ENCODE results near the gene NR5A2.

The NR5A2 gene

GRCh38 chr1:200073286-200073637, 45.8 kb downstream of the NR5A2 start:
- no peak for DNase-seq (ENCODE audit: low read depth)

GRCh38 chr1:200075522-200075921, 48.0 kb downstream of the NR5A2 start:
- no peak for DNase-seq (ENCODE audit: low read depth)

GRCh38 chr1:200075938-200076546, 48.5 kb downstream of the NR5A2 start:
- DNase-seq (ENCODE audit: low read depth), result peak; percentile 86

- DNase-seq (ENCODE audit: low read depth), result no peak
These were observed 51.9 kb downstream of the NR5A2 start for GRCh38 chr1:200079232-200079940.

- no peak for DNase-seq (ENCODE audit: low read depth)
These were observed 53.9 kb downstream of the NR5A2 start for GRCh38 chr1:200081151-200081968.

- DNase-seq (ENCODE audit: low read depth), result no peak
These were observed 54.4 kb downstream of the NR5A2 start for GRCh38 chr1:200081969-200082245.

- peak; percentile 31 for DNase-seq (ENCODE audit: low read depth)
These were observed 54.8 kb downstream of the NR5A2 start for GRCh38 chr1:200082329-200082728.

- DNase-seq (ENCODE audit: low read depth), result peak; percentile 15
These were observed 63.0 kb downstream of the NR5A2 start for GRCh38 chr1:200090252-200091159.

- no peak for DNase-seq (ENCODE audit: low read depth)
These were observed 67.6 kb downstream of the NR5A2 start for GRCh38 chr1:200095057-200095577.

- no peak for DNase-seq (ENCODE audit: low read depth)
These were observed 69.3 kb downstream of the NR5A2 start for GRCh38 chr1:200096774-200097173.

- no peak for DNase-seq (ENCODE audit: low read depth)
These were observed 71.5 kb downstream of the NR5A2 start for GRCh38 chr1:200099040-200099439.

GRCh38 chr1:200103966-200104583, 76.6 kb downstream of the NR5A2 start:
- DNase-seq (ENCODE audit: low read depth), result no peak

GRCh38 chr1:200107004-200107470, 79.5 kb downstream of the NR5A2 start:
- no peak for DNase-seq (ENCODE audit: low read depth)

GRCh38 chr1:200108659-200109058, 81.1 kb downstream of the NR5A2 start:
- no peak for DNase-seq (ENCODE audit: low read depth)

GRCh38 chr1:200112290-200112689, 84.8 kb downstream of the NR5A2 start:
- no peak for DNase-seq (ENCODE audit: low read depth)

GRCh38 chr1:200115532-200115931, 88.0 kb downstream of the NR5A2 start:
- DNase-seq (ENCODE audit: low read depth), result no peak

- DNase-seq (ENCODE audit: low read depth), result no peak
These were observed 88.8 kb downstream of the NR5A2 start for GRCh38 chr1:200116324-200116723.

GRCh38 chr1:200118779-200119505, 91.4 kb downstream of the NR5A2 start:
- DNase-seq (ENCODE audit: low read depth), result no peak

GRCh38 chr1:200121421-200121820, 93.9 kb downstream of the NR5A2 start:
- no peak for DNase-seq (ENCODE audit: low read depth)

- DNase-seq (ENCODE audit: low read depth), result no peak
These were observed 96.8 kb downstream of the NR5A2 start for GRCh38 chr1:200124309-200124708.

GRCh38 chr1:200128081-200128480, 100.6 kb downstream of the NR5A2 start:
- no peak for DNase-seq (ENCODE audit: low read depth)

Measured in HS-5 (cell line).